CD14-positive monocyte (primary cell): Measurements from ENCODE around the gene NOC2L. TPM values are rescaled to one million over a fixed set of nuclear protein-coding genes. Genes with fewer than 3 reads are reported as not detected.

Source experiments
- DNase-seq, 3 donors: peaks; one replicate each; pipeline ENCODE4 v3.0.0-alpha.2; 2011 to 2022
- H2AFZ ChIP-seq: 2 replicates; pipeline ENCODE4 v1.6.0; 2012; ENCODE audit warnings: mild to moderate bottlenecking, low read depth, low read length, inconsistent platforms; ENCODE audit not compliant: insufficient read depth, poor library complexity, severe bottlenecking
- H3K27ac ChIP-seq, 2 donors: 1 replicate in 1 of 2; 2 replicates in 1 of 2; pipeline ENCODE4 v1.5.1; 2012 to 2013; ENCODE audit warnings: low read length in 2 of 2, control low read depth in 1 of 2, inconsistent platforms in 1 of 2, low read depth in 1 of 2, mild to moderate bottlenecking in 1 of 2
- H3K27me3 ChIP-seq, 2 donors: one replicate each; pipeline versions ENCODE4 v1.6.0 to v1.6.1; 2011 to 2013; ENCODE audit warnings: low read length in 2 of 2; ENCODE audit not compliant: control insufficient read depth in 2 of 2, insufficient read depth in 2 of 2
- H3K36me3 ChIP-seq, 2 donors: replicated peaks in 1 of 2; 1 replicate in 1 of 2; 2 replicates in 1 of 2; pipeline versions ENCODE4 v1.5.1 to v1.6.1; 2012 to 2013; ENCODE audit warnings: low read length in 2 of 2, control low read depth in 1 of 2, inconsistent platforms in 1 of 2, mild to moderate bottlenecking in 1 of 2; ENCODE audit not compliant: insufficient read depth in 2 of 2, control insufficient read depth in 1 of 2
- H3K4me1 ChIP-seq, 2 donors: 1 replicate in 1 of 2; 2 replicates in 1 of 2; pipeline versions ENCODE4 v1.5.1 to v1.6.1; 2012 to 2013; ENCODE audit warnings: low read length in 2 of 2, control low read depth in 1 of 2, inconsistent platforms in 1 of 2, mild to moderate bottlenecking in 1 of 2, moderate library complexity in 1 of 2; ENCODE audit not compliant: insufficient read depth in 2 of 2, control insufficient read depth in 1 of 2
- H3K4me2 ChIP-seq: replicated peaks from 2 replicates; pipeline ENCODE3; 2012; ENCODE audit warnings: low read length, moderate library complexity, mild to moderate bottlenecking; ENCODE audit not compliant: poor library complexity, severe bottlenecking; ENCODE audit errors: extremely low read depth
- H3K4me3 ChIP-seq, 3 experiments: fragments of 200-600 bp in 1 of 3; sonication (generic) in 1 of 3; replicated peaks in 1 of 3; 1 replicate in 2 of 3; 2 replicates in 1 of 3; pipeline ENCODE4 v1.5.1; 2011 to 2013; ENCODE audit warnings: low read length in 3 of 3, mild to moderate bottlenecking in 3 of 3, control low read depth in 2 of 3, low read depth in 2 of 3, inconsistent platforms in 1 of 3, moderate library complexity in 1 of 3
- H3K79me2 ChIP-seq: 2 replicates; pipeline ENCODE4 v1.6.0; 2012; ENCODE audit warnings: mild to moderate bottlenecking, control low read depth, inconsistent platforms, low read length, moderate library complexity; ENCODE audit not compliant: insufficient read depth
- H3K9ac ChIP-seq: 2 replicates; pipeline ENCODE4 v1.6.0; 2017; ENCODE audit warnings: low read length, mild to moderate bottlenecking; ENCODE audit not compliant: insufficient read depth, poor library complexity, severe bottlenecking
- H3K9me3 ChIP-seq, 2 donors: replicated peaks in 1 of 2; 1 replicate in 1 of 2; 2 replicates in 1 of 2; pipeline versions ENCODE4 v1.5.1 to v1.6.1; 2012 to 2013; ENCODE audit warnings: low read length in 2 of 2, control low read depth in 1 of 2; ENCODE audit not compliant: control insufficient read depth in 1 of 2, insufficient read depth in 1 of 2
- H4K20me1 ChIP-seq: 2 replicates; pipeline ENCODE4 v1.6.0; 2012; ENCODE audit warnings: mild to moderate bottlenecking, low read length, control low read depth, moderate library complexity; ENCODE audit not compliant: insufficient read depth
- H3K27ac Mint-ChIP-seq, 7 donors: one replicate each; pipeline ENCODE4 v1.8.0; 2020; ENCODE audit warnings: mild to moderate bottlenecking in 7 of 7, mixed read lengths in 7 of 7, moderate library complexity in 6 of 7, inconsistent platforms in 2 of 7
- H3K27me3 Mint-ChIP-seq, 3 donors: one replicate each; pipeline ENCODE4 v1.8.0; 2021 to 2022; ENCODE audit warnings: low read depth in 3 of 3, mild to moderate bottlenecking in 3 of 3, mixed read lengths in 3 of 3, moderate library complexity in 3 of 3, inconsistent platforms in 1 of 3
- H3K36me3 Mint-ChIP-seq, 2 donors: one replicate each; pipeline ENCODE4 v1.8.0; 2020; ENCODE audit warnings: mixed read lengths in 2 of 2, inconsistent platforms in 1 of 2, mild to moderate bottlenecking in 1 of 2
- H3K4me1 Mint-ChIP-seq: one replicate; pipeline ENCODE4 v1.8.0; 2020; ENCODE audit warnings: mild to moderate bottlenecking, mixed read lengths
- H3K4me3 Mint-ChIP-seq, 2 donors: one replicate each; pipeline ENCODE4 v1.8.0; 2020; ENCODE audit warnings: mild to moderate bottlenecking in 2 of 2, mixed read lengths in 2 of 2, moderate library complexity in 1 of 2
- H3K9me3 Mint-ChIP-seq, 7 donors: one replicate each; pipeline ENCODE4 v1.8.0; 2020 to 2022; ENCODE audit warnings: mixed read lengths in 7 of 7, mild to moderate bottlenecking in 6 of 7, moderate library complexity in 6 of 7, inconsistent platforms in 2 of 7
- WGBS: methylation state at CpG from one replicate; pipeline ENCODE4 v1.1.5; 2013; ENCODE audit warnings: missing lambda C conversion rate; ENCODE audit not compliant: insufficient coverage; 5-methylcytosine and 5-hydroxymethylcytosine counted together
- intact Hi-C, 2 donors: fragments of 100-400 bp; cut with micrococcal nuclease; formaldehyde crosslinking; loops; one replicate each; pipeline versions ENCODE4 v1.15.0 to v1.15.1; 2023
- polyA plus RNA-seq, 3 donors: library from polyadenylated mRNA; depleted of rRNA in 1 of 3; unstranded in 2 of 3; stranded (reverse) in 1 of 3; fragments of 300-500 nt in 2 of 3; fragments of >200 nt in 1 of 3; fragmentation: Illumina TruSeq in 2 of 3; gene quantifications; 1 replicate in 2 of 3; 2 replicates in 1 of 3; pipeline ENCODE4 v1.2.3, GENCODE V29; 2012 to 2021
- TF ChIP-seq, protein P1 (sequence below): fragments of 200-600 bp; IDR thresholded peaks from one replicate; pipeline ENCODE4 v1.8.0; 2022; ENCODE audit warnings: antibody characterized with exemption, mild to moderate bottlenecking

Gene NOC2L
- polyA plus RNA-seq, 3 donors = 34.5 to 47.9 (median 35.8) TPM

DNA sequence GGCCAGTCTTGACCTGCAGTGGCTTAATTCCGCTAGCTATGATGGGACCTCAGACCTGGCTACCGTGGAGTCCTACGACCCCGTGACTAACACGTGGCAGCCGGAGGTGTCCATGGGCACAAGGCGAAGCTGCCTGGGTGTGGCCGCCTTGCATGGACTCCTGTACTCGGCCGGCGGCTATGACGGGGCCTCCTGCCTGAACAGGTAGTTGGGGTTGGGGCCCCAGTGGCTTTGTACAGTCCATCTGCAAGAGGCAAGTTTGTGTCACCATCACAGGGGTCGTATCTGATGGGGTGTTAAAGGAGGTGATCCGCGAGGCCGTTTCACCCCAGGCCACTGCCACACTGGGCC is 4.2 kb upstream of the NOC2L start:
- Histone ChIP-seq H3K27ac (no peak overlapping the region), H3K9me3 (no peaks in the 10 kb centered on the region), H3K9ac (no peak overlapping the region), H3K4me3 (no peak overlapping the region), H2AFZ (no peak overlapping the region), H4K20me1 (peaks cover 3% of the 10 kb centered on the region), H3K4me1 (peaks cover 31 to 49% of the 10 kb centered on the region in 2 donors), H3K4me2 (no peak overlapping the region), H3K27me3 (peaks cover 0 to 26% of the 10 kb centered on the region in 2 donors), H3K36me3 (peaks cover 0 to 3% of the 10 kb centered on the region in 2 donors), H3K79me2 (peaks cover 8% of the 10 kb centered on the region)
- peaks cover 18 to 42% (median 26%) of the 10 kb centered on the region in 3 donors for H3K27me3 Mint-ChIP-seq
- H3K4me1 Mint-ChIP-seq = peaks cover 20% of the 10 kb centered on the region
- H3K9me3 Mint-ChIP-seq = no peaks in the 10 kb centered on the region
- TF ChIP-seq, protein P1, sequence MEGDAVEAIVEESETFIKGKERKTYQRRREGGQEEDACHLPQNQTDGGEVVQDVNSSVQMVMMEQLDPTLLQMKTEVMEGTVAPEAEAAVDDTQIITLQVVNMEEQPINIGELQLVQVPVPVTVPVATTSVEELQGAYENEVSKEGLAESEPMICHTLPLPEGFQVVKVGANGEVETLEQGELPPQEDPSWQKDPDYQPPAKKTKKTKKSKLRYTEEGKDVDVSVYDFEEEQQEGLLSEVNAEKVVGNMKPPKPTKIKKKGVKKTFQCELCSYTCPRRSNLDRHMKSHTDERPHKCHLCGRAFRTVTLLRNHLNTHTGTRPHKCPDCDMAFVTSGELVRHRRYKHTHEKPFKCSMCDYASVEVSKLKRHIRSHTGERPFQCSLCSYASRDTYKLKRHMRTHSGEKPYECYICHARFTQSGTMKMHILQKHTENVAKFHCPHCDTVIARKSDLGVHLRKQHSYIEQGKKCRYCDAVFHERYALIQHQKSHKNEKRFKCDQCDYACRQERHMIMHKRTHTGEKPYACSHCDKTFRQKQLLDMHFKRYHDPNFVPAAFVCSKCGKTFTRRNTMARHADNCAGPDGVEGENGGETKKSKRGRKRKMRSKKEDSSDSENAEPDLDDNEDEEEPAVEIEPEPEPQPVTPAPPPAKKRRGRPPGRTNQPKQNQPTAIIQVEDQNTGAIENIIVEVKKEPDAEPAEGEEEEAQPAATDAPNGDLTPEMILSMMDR = no peak
- no peak overlapping the region for H3K27ac Mint-ChIP-seq
- H3K4me3 Mint-ChIP-seq = no peak overlapping the region
- peaks cover 16 to 19% of the 10 kb centered on the region in 2 donors for H3K36me3 Mint-ChIP-seq
- no peak for DNase-seq
- WGBS = 94% methylated on average over 15 of the region's 16 CpGs
- intact Hi-C loops = loop anchor here in 1 of 2 donors (10.0 kb wide), 1 partner anchor 58 kb away; no protein-coding TSS in a partner anchor

- 95% methylated on average over 55 of the region's 57 CpGs for WGBS
- Mint-ChIP-seq H3K9me3 (no peaks in the 10 kb centered on the region), H3K27ac (no peak overlapping the region), H3K27me3 (peaks cover 14 to 37% (median 21%) of the 10 kb centered on the region in 3 donors), H3K4me1 (peaks cover 26% of the 10 kb centered on the region), H3K4me3 (no peak overlapping the region), H3K36me3 (peaks cover 16 to 19% of the 10 kb centered on the region in 2 donors)
- no peak overlapping the region for H2AFZ ChIP-seq
- H3K27me3 ChIP-seq = peaks cover 0 to 20% of the 10 kb centered on the region in 2 donors
- no peak overlapping the region for H3K9ac ChIP-seq
- H3K4me1 ChIP-seq = peaks cover 37 to 56% of the 10 kb centered on the region in 2 donors
- H3K4me3 ChIP-seq = no peak overlapping the region
- intact Hi-C loops = loop anchor here in 1 of 2 donors (10.0 kb wide), 1 partner anchor 58 kb away; no protein-coding TSS in a partner anchor
- peaks cover 7% of the 10 kb centered on the region for H4K20me1 ChIP-seq
- TF ChIP-seq, protein P1 = no peak
- H3K79me2 ChIP-seq = peaks cover 15% of the 10 kb centered on the region
- DNase-seq = no peak
- no peaks in the 10 kb centered on the region for H3K9me3 ChIP-seq
- H3K27ac ChIP-seq = no peak overlapping the region
- H3K36me3 ChIP-seq = peaks cover 0 to 3% of the 10 kb centered on the region in 2 donors
- H3K4me2 ChIP-seq = no peak overlapping the region
Observed at GRCh38 chr1:962381-963300, 3.6 kb upstream of the NOC2L start.
